GM21390 (cell line): Measurements from ENCODE around the gene PLD4.
A peak's percentile ranks its signal among the peaks of the same experiment; 100 is the strongest.

Experiments
- ATAC-seq: cut with Tn5 transposase; IDR thresholded peaks from one replicate; pipeline ENCODE4 v1.9.1; 2021; ENCODE audit not compliant: unreplicated experiment

PLD4 gene

GRCh38 chr14:104927432-104927816 is 2.7 kb downstream of the PLD4 start:
- ATAC-seq = no peak

- ATAC-seq = no peak
Observed at GRCh38 chr14:104927901-104928300, 3.2 kb downstream of the PLD4 start.

GRCh38 chr14:104928391-104929133 is 3.9 kb downstream of the PLD4 start:
- no peak for ATAC-seq

- no peak for ATAC-seq
Observed at GRCh38 chr14:104929268-104930230, 4.9 kb downstream of the PLD4 start.

GRCh38 chr14:104930526-104931303 is 6.0 kb downstream of the PLD4 start:
- ATAC-seq = no peak

GRCh38 chr14:104931304-104931770 is 6.7 kb downstream of the PLD4 start:
- no peak for ATAC-seq

- ATAC-seq = no peak
Observed at GRCh38 chr14:104931771-104932675, 7.3 kb downstream of the PLD4 start.

GRCh38 chr14:104932676-104933631 is 8.3 kb downstream of the PLD4 start:
- ATAC-seq = peak; percentile 50

- ATAC-seq = no peak
Observed at GRCh38 chr14:104933746-104934733, 9.4 kb downstream of the PLD4 start.

GRCh38 chr14:104935026-104935650 is 10.5 kb downstream of the PLD4 start:
- no peak for ATAC-seq

- no peak for ATAC-seq
Observed at GRCh38 chr14:104935955-104936354, 11.3 kb downstream of the PLD4 start.

- no peak for ATAC-seq
Observed at GRCh38 chr14:104936361-104937155, 11.9 kb downstream of the PLD4 start.

GRCh38 chr14:104937161-104937560 is 12.5 kb downstream of the PLD4 start:
- no peak for ATAC-seq

GRCh38 chr14:104937694-104938365 is 13.2 kb downstream of the PLD4 start:
- ATAC-seq = no peak

- no peak for ATAC-seq
Observed at GRCh38 chr14:104938436-104938835, 13.8 kb downstream of the PLD4 start.

- ATAC-seq = no peak
Observed at GRCh38 chr14:104938960-104939359, 14.3 kb downstream of the PLD4 start.
